Panc1 (cell line): ENCODE data around the gene SAMD4A. TPM values are rescaled to one million over a fixed set of nuclear protein-coding genes. Genes with fewer than 3 reads are reported as not detected.

Experiments used
- ATAC-seq: fragments of 200-7000 bp; cut with Tn5 transposase; 2 replicates; pipeline ENCODE4 v1.9.1; 2020; ENCODE audit warnings: mild to moderate bottlenecking, moderate library complexity
- BruUV-seq: library from RNA; stranded (reverse); fragments of 400-500 nt; replicated peaks from 2 replicates; lab custom pipeline; 2021; lab: Mats Ljungman, UMichigan
- CTCF ChIA-PET: fragments of 300-600 bp; sonication (Branson Sonifier 250); formaldehyde crosslinking; loops from one replicate; lab custom pipeline; 2022; ENCODE audit warnings: antibody characterized with exemption; lab: Charles Lee
- POLR2A ChIA-PET: fragments of 300-600 bp; sonication (Branson Sonifier 250); formaldehyde crosslinking; loops from one replicate; lab custom pipeline; 2022; ENCODE audit warnings: antibody characterized with exemption; lab: Charles Lee
- DNase-seq: peaks from one replicate; pipeline ENCODE4 v3.0.0-alpha.2; 2010; ENCODE audit warnings: low read depth, low spot score
- H3K27ac ChIP-seq: 2 replicates; pipeline ENCODE4 v1.5.1; 2011; ENCODE audit warnings: mild to moderate bottlenecking, low read length, inconsistent platforms
- H3K27me3 ChIP-seq: fragments of 200-500 bp; sonication (Bioruptor generic); 2 replicates; pipeline ENCODE4 v1.6.0; 2014; ENCODE audit warnings: low read length, inconsistent platforms; ENCODE audit not compliant: control insufficient read depth, insufficient read depth
- H3K36me3 ChIP-seq: fragments of 200-500 bp; sonication (Bioruptor generic); 2 replicates; pipeline ENCODE4 v1.5.1; 2014; ENCODE audit warnings: inconsistent platforms, mild to moderate bottlenecking, low read length, moderate library complexity; ENCODE audit not compliant: control insufficient read depth, insufficient read depth
- H3K4me1 ChIP-seq: 2 replicates; pipeline ENCODE4 v1.5.1; 2011; ENCODE audit warnings: inconsistent platforms, mild to moderate bottlenecking, low read length, moderate library complexity; ENCODE audit not compliant: control insufficient read depth, insufficient read depth
- H3K4me3 ChIP-seq, 2 experiments: 2 replicates each; pipeline ENCODE4 v1.5.1; 2011 to 2012; ENCODE audit warnings: low read depth in 2 of 2, low read length in 2 of 2, mild to moderate bottlenecking in 2 of 2, inconsistent platforms in 1 of 2, moderate library complexity in 1 of 2
- H3K9me3 ChIP-seq: fragments of 200-500 bp; sonication (Bioruptor generic); 2 replicates; pipeline ENCODE4 v1.5.1; 2014; ENCODE audit warnings: low read depth, mild to moderate bottlenecking, inconsistent platforms, low read length, moderate library complexity; ENCODE audit not compliant: control insufficient read depth, insufficient read depth
- POLR2AphosphoS5 ChIP-seq: IDR thresholded peaks from 2 replicates; pipeline ENCODE4 v1.6.1; 2012; ENCODE audit warnings: mild to moderate bottlenecking, low read depth, low read length, moderate library complexity
- SIN3A ChIP-seq: IDR thresholded peaks from 2 replicates; pipeline ENCODE4 v1.6.1; 2012; ENCODE audit warnings: low read depth, mild to moderate bottlenecking, low read length, moderate library complexity, borderline replicate concordance; ENCODE audit not compliant: insufficient read depth
- TCF7L2 ChIP-seq: IDR thresholded peaks from 2 replicates; pipeline ENCODE4 v1.6.1; 2011; ENCODE audit warnings: mild to moderate bottlenecking, low read depth, low read length, inconsistent platforms
- in situ Hi-C: cut with HindIII; loops from 2 replicates; pipeline ENCODE4 v1.10.0; 2016; ENCODE audit warnings: low sequenced_read_pairs, low pct_unique_long_range_greater_than_20kb
- intact Hi-C: fragments of 100-400 bp; cut with micrococcal nuclease; formaldehyde crosslinking; loops from one replicate; pipeline ENCODE4 v1.10.0; 2022; ENCODE audit not compliant: unreplicated experiment
- total RNA-seq: library from RNA; stranded (reverse); gene quantifications from one replicate; pipeline ENCODE4 v1.2.1, GENCODE V29; 2021; ENCODE audit not compliant: unreplicated experiment
- TF ChIP-seq, protein P1 (sequence below): fragments of 450-650 bp; IDR thresholded peaks from 2 replicates; pipeline ENCODE4 v1.5.1; 2017; ENCODE audit warnings: mild to moderate bottlenecking
- TF ChIP-seq, protein P2 (sequence below), 2 experiments: IDR thresholded peaks; 2 replicates each; pipeline ENCODE4 v1.6.1; 2011 to 2012; ENCODE audit warnings: low read depth in 2 of 2, control low read depth in 1 of 2, low read length in 1 of 2, mild to moderate bottlenecking in 1 of 2, moderate library complexity in 1 of 2; ENCODE audit not compliant: insufficient read depth in 1 of 2

Gene SAMD4A
- total RNA-seq, 1 experiment from 2014 or later: 15.2 TPM

DNA sequence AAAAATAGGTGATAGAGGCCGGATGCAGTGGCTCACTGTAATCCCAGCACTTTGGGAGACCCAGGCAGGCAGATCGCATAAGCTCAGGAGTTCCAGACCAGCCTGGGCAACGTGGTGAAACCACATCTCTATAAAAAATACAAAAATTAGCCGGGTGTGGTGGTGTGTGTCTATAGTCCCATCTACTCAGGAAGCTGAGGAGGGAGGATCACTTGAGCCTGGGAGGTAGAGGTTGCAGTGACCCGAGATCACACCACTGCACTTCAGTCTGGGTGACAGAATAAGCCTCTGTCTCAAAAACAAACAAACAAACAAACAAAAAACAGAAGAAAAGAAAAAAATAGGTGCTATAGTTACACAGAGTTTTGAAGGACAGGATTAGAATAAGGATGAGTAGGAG is 142.1 kb downstream of the SAMD4A start:
- no TSS peak for BruUV-seq
- no peak for DNase-seq
- intact Hi-C loops: no loop called here

DNA sequence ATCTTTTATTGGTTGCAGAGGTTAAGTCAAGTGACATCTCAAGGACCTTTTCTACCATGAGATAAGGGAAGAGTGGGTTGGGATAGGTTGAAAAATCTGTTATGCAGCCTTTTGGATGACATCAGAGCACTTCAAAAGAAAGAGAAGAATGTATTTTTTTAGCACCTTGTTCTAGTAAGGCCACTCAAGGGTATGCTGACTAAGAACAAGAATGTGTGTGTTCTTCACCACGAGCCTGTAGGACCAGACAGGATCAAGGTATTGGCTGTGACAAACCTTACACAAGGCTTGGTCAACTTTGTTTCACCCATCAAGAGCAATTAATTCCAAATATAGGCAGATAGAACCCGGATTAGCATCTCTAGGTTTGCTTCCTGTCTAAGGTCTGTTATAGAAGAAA is 142.5 kb downstream of the SAMD4A start:
- BruUV-seq: no TSS peak
- no peak overlapping the region for H3K27ac ChIP-seq
- no peaks in the 10 kb centered on the region for H3K4me1 ChIP-seq
- in situ Hi-C loops (no loop called here), intact Hi-C loops (no loop called here)
- H3K4me3 ChIP-seq: no peak overlapping the region
- no peaks in the 10 kb centered on the region for H3K36me3 ChIP-seq
- CTCF ChIA-PET: no interaction called here
- TF ChIP-seq TCF7L2: no peak
- TF ChIP-seq, protein P1, sequence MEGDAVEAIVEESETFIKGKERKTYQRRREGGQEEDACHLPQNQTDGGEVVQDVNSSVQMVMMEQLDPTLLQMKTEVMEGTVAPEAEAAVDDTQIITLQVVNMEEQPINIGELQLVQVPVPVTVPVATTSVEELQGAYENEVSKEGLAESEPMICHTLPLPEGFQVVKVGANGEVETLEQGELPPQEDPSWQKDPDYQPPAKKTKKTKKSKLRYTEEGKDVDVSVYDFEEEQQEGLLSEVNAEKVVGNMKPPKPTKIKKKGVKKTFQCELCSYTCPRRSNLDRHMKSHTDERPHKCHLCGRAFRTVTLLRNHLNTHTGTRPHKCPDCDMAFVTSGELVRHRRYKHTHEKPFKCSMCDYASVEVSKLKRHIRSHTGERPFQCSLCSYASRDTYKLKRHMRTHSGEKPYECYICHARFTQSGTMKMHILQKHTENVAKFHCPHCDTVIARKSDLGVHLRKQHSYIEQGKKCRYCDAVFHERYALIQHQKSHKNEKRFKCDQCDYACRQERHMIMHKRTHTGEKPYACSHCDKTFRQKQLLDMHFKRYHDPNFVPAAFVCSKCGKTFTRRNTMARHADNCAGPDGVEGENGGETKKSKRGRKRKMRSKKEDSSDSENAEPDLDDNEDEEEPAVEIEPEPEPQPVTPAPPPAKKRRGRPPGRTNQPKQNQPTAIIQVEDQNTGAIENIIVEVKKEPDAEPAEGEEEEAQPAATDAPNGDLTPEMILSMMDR: no peak
- no peak for TF ChIP-seq POLR2AphosphoS5
- H3K27me3 ChIP-seq: no peaks in the 10 kb centered on the region
- H3K9me3 ChIP-seq: no peaks in the 10 kb centered on the region
- no peak for DNase-seq
- ATAC-seq: no peak
- POLR2A ChIA-PET: no interaction called here

More for the DNA sequence above, 142.1 kb downstream of the SAMD4A start:
- Histone ChIP-seq H3K36me3 (no peaks in the 10 kb centered on the region), H3K27me3 (no peaks in the 10 kb centered on the region), H3K4me3 (no peak overlapping the region), H3K27ac (no peak overlapping the region), H3K4me1 (no peaks in the 10 kb centered on the region), H3K9me3 (no peaks in the 10 kb centered on the region)
- in situ Hi-C loops: no loop called here
- ChIA-PET CTCF (no interaction called here), POLR2A (no interaction called here)
- no peak for ATAC-seq
- TF ChIP-seq SIN3A (no peak), TCF7L2 (no peak), POLR2AphosphoS5 (no peak)
- TF ChIP-seq, protein P1: no peak
- TF ChIP-seq, protein P2, sequence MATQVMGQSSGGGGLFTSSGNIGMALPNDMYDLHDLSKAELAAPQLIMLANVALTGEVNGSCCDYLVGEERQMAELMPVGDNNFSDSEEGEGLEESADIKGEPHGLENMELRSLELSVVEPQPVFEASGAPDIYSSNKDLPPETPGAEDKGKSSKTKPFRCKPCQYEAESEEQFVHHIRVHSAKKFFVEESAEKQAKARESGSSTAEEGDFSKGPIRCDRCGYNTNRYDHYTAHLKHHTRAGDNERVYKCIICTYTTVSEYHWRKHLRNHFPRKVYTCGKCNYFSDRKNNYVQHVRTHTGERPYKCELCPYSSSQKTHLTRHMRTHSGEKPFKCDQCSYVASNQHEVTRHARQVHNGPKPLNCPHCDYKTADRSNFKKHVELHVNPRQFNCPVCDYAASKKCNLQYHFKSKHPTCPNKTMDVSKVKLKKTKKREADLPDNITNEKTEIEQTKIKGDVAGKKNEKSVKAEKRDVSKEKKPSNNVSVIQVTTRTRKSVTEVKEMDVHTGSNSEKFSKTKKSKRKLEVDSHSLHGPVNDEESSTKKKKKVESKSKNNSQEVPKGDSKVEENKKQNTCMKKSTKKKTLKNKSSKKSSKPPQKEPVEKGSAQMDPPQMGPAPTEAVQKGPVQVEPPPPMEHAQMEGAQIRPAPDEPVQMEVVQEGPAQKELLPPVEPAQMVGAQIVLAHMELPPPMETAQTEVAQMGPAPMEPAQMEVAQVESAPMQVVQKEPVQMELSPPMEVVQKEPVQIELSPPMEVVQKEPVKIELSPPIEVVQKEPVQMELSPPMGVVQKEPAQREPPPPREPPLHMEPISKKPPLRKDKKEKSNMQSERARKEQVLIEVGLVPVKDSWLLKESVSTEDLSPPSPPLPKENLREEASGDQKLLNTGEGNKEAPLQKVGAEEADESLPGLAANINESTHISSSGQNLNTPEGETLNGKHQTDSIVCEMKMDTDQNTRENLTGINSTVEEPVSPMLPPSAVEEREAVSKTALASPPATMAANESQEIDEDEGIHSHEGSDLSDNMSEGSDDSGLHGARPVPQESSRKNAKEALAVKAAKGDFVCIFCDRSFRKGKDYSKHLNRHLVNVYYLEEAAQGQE (IDR thresholded peaks at IDR 0.05; ENCODE audit: insufficient read depth in 1 of 2, low read depth in 2 of 2, low read length in 1 of 2): no peak
